A549 (cell line): ENCODE measurements around the gene LRRC45. TPM values are rescaled to one million over a fixed set of nuclear protein-coding genes. Genes with fewer than 3 reads are reported as not detected.
A peak's percentile ranks its signal among the peaks of the same experiment; 100 is the strongest.

Experiments used
- ATAC-seq, 2 experiments: fragments of 200-7000 bp in 1 of 2; fragments of >200 bp in 1 of 2; cut with Nextera tagmentation in 1 of 2; cut with Tn5 transposase in 1 of 2; 3 replicates each; pipeline versions ENCODE4 v1.8.0 to v1.9.1; 2018 to 2020; ENCODE audit warnings: mild to moderate bottlenecking in 1 of 2, moderate library complexity in 1 of 2
- CTCF ChIA-PET: fragments of 300-600 bp; sonication (Branson Sonifier 250); formaldehyde crosslinking; extraction: SDS; loops from one replicate; lab custom pipeline; 2021; ENCODE audit warnings: antibody characterized with exemption, inconsistent platforms; lab: Yijun Ruan, JAX
- POLR2A ChIA-PET: fragments of 350-600 bp; formaldehyde crosslinking; extraction: SDS; loops from one replicate; lab custom pipeline; 2021; ENCODE audit warnings: antibody characterized with exemption, inconsistent platforms; lab: Yijun Ruan, JAX
- DNase-seq, 2 experiments: peaks; one replicate each; pipeline versions ENCODE4 v3.0.0 to v3.0.0-alpha.2; 2011 to 2016; ENCODE audit warnings: low read depth in 1 of 2, low spot score in 1 of 2
- FAIRE-seq: peaks from 2 replicates; lab custom pipeline; 2011; peaks lifted over from hg19 to GRCh38; lab: Jason Lieb, UNC
- H3K27ac ChIP-seq, 2 experiments: fragments of >200 bp; sonication (Bioruptor Twin); formaldehyde crosslinking; 3 replicates each; pipeline ENCODE4 v1.5.1; 2016 to 2017
- H3K4me1 ChIP-seq: fragments of >200 bp; sonication (Bioruptor Twin); formaldehyde crosslinking; 3 replicates; pipeline ENCODE4 v1.6.1; 2016
- H3K4me2 ChIP-seq: fragments of >200 bp; sonication (Bioruptor Twin); formaldehyde crosslinking; 3 replicates; pipeline ENCODE4 v1.6.1; 2016
- H3K4me3 ChIP-seq: fragments of >200 bp; sonication (Bioruptor Twin); formaldehyde crosslinking; 3 replicates; pipeline ENCODE4 v1.5.1; 2016
- H3K9me3 ChIP-seq: fragments of >200 bp; sonication (Bioruptor Twin); formaldehyde crosslinking; 3 replicates; pipeline ENCODE4 v1.6.1; 2016
- FOSB ChIP-seq: fragments of 250-450 bp; sonication (Bioruptor Pico); IDR thresholded peaks from 2 replicates; pipeline ENCODE4 v1.5.0; 2020; ENCODE audit warnings: mild to moderate bottlenecking, moderate library complexity
- GATA3 ChIP-seq: IDR thresholded peaks from 2 replicates; pipeline ENCODE4 v1.6.1; 2012; ENCODE audit warnings: borderline replicate concordance
- HDAC2 ChIP-seq: fragments of 200-600 bp; sonication (generic); IDR thresholded peaks from 2 replicates; pipeline ENCODE4 v1.6.1; 2016
- HOXB13 ChIP-seq: fragments of 250-450 bp; sonication (Bioruptor Pico); IDR thresholded peaks from 2 replicates; pipeline ENCODE4 v1.5.0; 2020; ENCODE audit warnings: low read depth, mild to moderate bottlenecking, moderate library complexity
- JUNB ChIP-seq: fragments of >200 bp; sonication (Bioruptor Twin); formaldehyde crosslinking; IDR thresholded peaks from 2 replicates; pipeline ENCODE4 v1.6.1; 2016
- KDM1A ChIP-seq: fragments of 200-600 bp; sonication (generic); IDR thresholded peaks from 2 replicates; pipeline ENCODE4 v1.6.1; 2016; ENCODE audit warnings: low read depth, mild to moderate bottlenecking
- MYC ChIP-seq: IDR thresholded peaks from 2 replicates; pipeline ENCODE4 v1.6.1; 2012; ENCODE audit warnings: mild to moderate bottlenecking, inconsistent platforms, low read length, improper control_type of control experiment, borderline replicate concordance
- NFE2L2 ChIP-seq: fragments of 150-350 bp; conservative IDR thresholded peaks from 2 replicates; pipeline ENCODE4 v1.6.1; 2014; ENCODE audit warnings: low read length
- POLR2A ChIP-seq: IDR thresholded peaks from 2 replicates; pipeline ENCODE4 v1.6.1; 2012; ENCODE audit warnings: mild to moderate bottlenecking, low read length
- POLR2AphosphoS2 ChIP-seq: conservative IDR thresholded peaks from 2 replicates; pipeline ENCODE4 v1.6.1; 2012; ENCODE audit warnings: low read length, improper control_type of control experiment, inconsistent platforms
- RAD21 ChIP-seq, 2 experiments: fragments of >200 bp in 1 of 2; sonication (Bioruptor Twin) in 1 of 2; formaldehyde crosslinking in 1 of 2; IDR thresholded peaks in 1 of 2; conservative IDR thresholded peaks in 1 of 2; 2 replicates in 1 of 2; 3 replicates in 1 of 2; pipeline ENCODE4 v1.6.1; 2012 to 2018; ENCODE audit warnings: inconsistent platforms in 1 of 2
- RARB ChIP-seq: fragments of 250-450 bp; sonication (Bioruptor Pico); IDR thresholded peaks from 2 replicates; pipeline ENCODE4 v1.8.0; 2021; ENCODE audit warnings: mild to moderate bottlenecking, moderate library complexity
- TFCP2L1 ChIP-seq: fragments of 250-450 bp; sonication (Bioruptor Pico); IDR thresholded peaks from 2 replicates; pipeline ENCODE4 v1.5.0; 2021; ENCODE audit warnings: mild to moderate bottlenecking
- ZC3H11A ChIP-seq: fragments of 450-650 bp; IDR thresholded peaks from 2 replicates; pipeline ENCODE4 v1.6.1; 2014; ENCODE audit warnings: antibody characterized with exemption, mild to moderate bottlenecking
- ZFP36 ChIP-seq: fragments of 450-650 bp; IDR thresholded peaks from 2 replicates; pipeline ENCODE4 v1.6.1; 2014; ENCODE audit warnings: borderline replicate concordance; ENCODE audit not compliant: partially characterized antibody
- ZSCAN20 ChIP-seq: fragments of 250-450 bp; sonication (Bioruptor Pico); IDR thresholded peaks from 2 replicates; pipeline ENCODE4 v1.8.0; 2022; ENCODE audit warnings: mild to moderate bottlenecking, moderate library complexity
- WGBS: methylation state at CpG from one replicate; pipeline ENCODE4 v1.1.6; 2017; ENCODE audit errors: missing lambda C conversion rate; 5-methylcytosine and 5-hydroxymethylcytosine counted together
- polyA plus RNA-seq, 4 experiments: library from polyadenylated mRNA; depleted of rRNA in 3 of 4; stranded (reverse); fragments of >200 nt; fragmentation: RNase III in 1 of 4; extraction: RNeasy Plus Mini Kit Qiagen cat#74134 plus additional on column Dnase treatment in 1 of 4; gene quantifications; 2 replicates in 3 of 4; 3 replicates in 1 of 4; pipeline ENCODE4 v1.2.3, GENCODE V29; 2011 to 2017
- TF ChIP-seq, protein P1 (sequence below): IDR thresholded peaks from 2 replicates; pipeline ENCODE4 v1.6.1; 2012
- TF ChIP-seq, protein P2 (sequence below): fragments of 150-350 bp; IDR thresholded peaks from 2 replicates; pipeline ENCODE4 v1.6.1; 2014; ENCODE audit warnings: low read depth, mild to moderate bottlenecking, low read length
- TF ChIP-seq, protein P3 (sequence below): fragments of 200-600 bp; sonication (generic); IDR thresholded peaks from 2 replicates; pipeline ENCODE4 v1.6.1; 2016; ENCODE audit warnings: antibody characterized with exemption, mild to moderate bottlenecking, moderate library complexity

Gene LRRC45
- polyA plus RNA-seq, 2 of the 4 experiments (the other 2 are of a cell fraction) = 6.4 to 24.5 TPM

DNA sequence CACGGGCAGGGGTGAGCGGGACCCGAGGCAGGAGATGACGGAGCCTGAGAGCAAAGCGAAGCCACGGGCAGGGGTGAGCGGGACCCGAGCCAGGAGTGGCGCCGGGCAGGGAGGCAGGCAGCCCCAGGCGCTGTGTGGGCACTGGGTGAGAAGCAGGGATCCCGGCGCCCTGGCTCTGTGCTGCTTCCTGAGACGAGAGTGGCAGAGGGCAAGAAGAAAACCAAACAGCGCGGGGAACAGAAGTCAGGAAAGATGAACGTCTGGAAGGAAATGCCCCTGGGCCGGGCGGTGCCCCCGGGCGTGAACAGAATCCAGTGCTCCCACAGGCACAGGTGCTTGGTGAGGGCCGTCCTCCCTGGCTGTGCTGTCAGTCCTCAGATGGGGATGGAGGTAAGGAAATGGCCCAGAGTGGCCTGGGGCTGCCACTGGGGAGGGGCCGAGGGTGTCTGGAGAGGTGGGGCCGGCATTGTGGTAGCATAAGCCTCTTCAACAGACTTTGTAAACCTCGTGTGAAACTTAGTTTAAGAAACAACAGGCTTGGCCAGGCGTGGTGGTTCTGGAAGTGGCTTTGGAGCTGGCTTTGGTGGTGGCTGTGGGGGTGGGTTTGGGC is 35.8 kb upstream of the LRRC45 start:
- CTCF ChIA-PET = interaction anchor here (0.7 to 5.1 kb wide), 4 partner anchors 27 to 106 kb away, joined by 3 to 32 read pairs (median 19); partner anchors contain the start of genes CENPX, LRRC45 and NOTUM
- TF ChIP-seq NFE2L2 (no peak), TFCP2L1 (CRISPR knock-in tag) (no peak)
- no peak overlapping the region for H3K27ac ChIP-seq
- POLR2A ChIA-PET = no interaction called here
- ATAC-seq (no peak), DNase-seq (no peak), FAIRE-seq (no peak)
- H3K4me1 ChIP-seq = peaks cover 15% of the 10 kb centered on the region
- 90% methylated on average over 26 of the region's 26 CpGs for WGBS
- H3K4me3 ChIP-seq = no peak overlapping the region
- H3K4me2 ChIP-seq = no peak overlapping the region
- no peaks in the 10 kb centered on the region for H3K9me3 ChIP-seq

DNA sequence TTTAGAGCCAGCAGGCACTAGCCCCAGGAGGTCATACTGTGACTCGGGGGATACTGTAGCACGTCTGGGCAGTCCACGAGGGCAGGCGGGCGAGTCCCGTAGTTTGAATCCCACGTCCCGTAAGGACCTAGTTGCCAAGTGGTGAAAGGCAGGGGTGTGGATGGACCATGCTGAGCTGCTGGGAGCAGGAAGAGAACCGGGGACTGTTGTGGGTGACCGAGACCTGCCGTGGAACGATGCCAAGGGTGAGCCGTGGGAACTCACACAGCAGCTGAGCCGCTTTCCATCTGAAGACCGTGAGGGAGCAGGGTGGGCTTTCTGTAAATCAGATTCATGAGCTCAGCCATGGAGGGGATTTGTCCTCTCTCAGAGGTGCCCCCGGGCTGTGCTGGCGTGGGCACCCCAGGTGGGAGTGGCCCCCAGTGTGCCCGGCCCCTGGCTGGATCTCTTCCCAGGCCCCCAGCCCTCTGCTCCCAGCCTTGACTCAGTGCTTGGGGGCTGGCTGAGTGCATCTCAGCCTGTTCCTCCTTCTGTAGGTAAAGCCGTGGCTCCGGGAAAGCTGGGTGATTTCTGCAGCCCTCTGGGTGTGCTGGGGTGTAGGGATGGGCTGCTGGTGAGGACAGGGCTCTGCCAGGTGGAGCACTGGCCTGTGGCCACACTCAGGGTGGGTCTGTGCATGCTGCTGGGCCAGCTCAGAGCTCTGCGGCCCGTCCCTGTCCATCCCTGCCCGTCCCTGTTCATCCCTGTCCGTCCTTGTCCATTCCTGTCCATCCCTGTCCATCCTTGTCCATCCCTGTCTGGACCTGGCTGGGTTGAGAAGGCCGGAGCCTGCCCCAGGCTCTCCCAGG is 32.0 kb upstream of the LRRC45 start:
- ATAC-seq = peak in 1 of 2 experiments; percentile 12; a peak in 3 of 6 replicates

DNA sequence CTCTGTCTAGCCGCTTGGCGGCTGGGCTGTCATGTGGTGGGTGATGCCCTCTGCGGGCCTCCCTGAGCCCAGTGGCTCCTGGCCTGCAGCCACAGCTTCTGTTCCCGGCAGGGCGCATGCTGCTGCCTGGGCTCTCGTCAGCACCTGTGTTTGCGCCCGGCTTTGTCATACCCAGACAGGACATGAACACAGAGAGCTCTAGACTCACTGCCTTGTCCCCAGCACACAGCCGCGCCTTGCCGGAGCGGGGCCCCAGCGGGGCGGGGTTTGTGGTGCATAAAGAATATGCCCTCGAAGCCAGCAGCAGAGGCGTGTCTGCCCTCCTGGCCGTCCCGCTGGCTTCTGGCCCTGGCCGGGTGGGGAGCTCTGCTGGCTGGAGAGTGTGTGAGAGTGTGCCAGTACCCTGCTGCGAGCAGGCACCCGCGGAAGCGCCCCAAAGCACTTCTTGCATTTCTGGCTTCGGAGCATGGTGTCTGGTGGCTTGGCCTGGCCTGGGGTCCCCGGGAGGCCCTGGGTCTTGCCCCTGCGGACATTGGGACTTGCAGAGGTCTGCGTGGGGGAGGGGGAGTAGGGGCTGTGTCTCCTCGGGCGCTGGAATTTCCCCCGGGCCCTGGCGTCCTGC is 31.3 kb upstream of the LRRC45 start:
- Histone ChIP-seq H3K4me3 (no peak overlapping the region), H3K4me2 (peak overlapping the region; percentile 9; the same call in 1 of the 3 replicates), H3K9me3 (no peaks in the 10 kb centered on the region), H3K27ac (peak overlapping the region in 1 of 2 experiments; percentile 61; a peak in 4 of 6 replicates), H3K4me1 (peaks cover 17% of the 10 kb centered on the region)
- TF ChIP-seq HDAC2 = no peak
- TF ChIP-seq JUNB = no peak
- TF ChIP-seq, protein P1, sequence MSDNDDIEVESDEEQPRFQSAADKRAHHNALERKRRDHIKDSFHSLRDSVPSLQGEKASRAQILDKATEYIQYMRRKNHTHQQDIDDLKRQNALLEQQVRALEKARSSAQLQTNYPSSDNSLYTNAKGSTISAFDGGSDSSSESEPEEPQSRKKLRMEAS = no peak
- no peak for TF ChIP-seq GATA3
- TF ChIP-seq, protein P2, sequence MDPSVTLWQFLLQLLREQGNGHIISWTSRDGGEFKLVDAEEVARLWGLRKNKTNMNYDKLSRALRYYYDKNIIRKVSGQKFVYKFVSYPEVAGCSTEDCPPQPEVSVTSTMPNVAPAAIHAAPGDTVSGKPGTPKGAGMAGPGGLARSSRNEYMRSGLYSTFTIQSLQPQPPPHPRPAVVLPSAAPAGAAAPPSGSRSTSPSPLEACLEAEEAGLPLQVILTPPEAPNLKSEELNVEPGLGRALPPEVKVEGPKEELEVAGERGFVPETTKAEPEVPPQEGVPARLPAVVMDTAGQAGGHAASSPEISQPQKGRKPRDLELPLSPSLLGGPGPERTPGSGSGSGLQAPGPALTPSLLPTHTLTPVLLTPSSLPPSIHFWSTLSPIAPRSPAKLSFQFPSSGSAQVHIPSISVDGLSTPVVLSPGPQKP = no peak
- TF ChIP-seq, protein P3, sequence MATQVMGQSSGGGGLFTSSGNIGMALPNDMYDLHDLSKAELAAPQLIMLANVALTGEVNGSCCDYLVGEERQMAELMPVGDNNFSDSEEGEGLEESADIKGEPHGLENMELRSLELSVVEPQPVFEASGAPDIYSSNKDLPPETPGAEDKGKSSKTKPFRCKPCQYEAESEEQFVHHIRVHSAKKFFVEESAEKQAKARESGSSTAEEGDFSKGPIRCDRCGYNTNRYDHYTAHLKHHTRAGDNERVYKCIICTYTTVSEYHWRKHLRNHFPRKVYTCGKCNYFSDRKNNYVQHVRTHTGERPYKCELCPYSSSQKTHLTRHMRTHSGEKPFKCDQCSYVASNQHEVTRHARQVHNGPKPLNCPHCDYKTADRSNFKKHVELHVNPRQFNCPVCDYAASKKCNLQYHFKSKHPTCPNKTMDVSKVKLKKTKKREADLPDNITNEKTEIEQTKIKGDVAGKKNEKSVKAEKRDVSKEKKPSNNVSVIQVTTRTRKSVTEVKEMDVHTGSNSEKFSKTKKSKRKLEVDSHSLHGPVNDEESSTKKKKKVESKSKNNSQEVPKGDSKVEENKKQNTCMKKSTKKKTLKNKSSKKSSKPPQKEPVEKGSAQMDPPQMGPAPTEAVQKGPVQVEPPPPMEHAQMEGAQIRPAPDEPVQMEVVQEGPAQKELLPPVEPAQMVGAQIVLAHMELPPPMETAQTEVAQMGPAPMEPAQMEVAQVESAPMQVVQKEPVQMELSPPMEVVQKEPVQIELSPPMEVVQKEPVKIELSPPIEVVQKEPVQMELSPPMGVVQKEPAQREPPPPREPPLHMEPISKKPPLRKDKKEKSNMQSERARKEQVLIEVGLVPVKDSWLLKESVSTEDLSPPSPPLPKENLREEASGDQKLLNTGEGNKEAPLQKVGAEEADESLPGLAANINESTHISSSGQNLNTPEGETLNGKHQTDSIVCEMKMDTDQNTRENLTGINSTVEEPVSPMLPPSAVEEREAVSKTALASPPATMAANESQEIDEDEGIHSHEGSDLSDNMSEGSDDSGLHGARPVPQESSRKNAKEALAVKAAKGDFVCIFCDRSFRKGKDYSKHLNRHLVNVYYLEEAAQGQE = no peak
- TF ChIP-seq KDM1A = no peak
- no peak for TF ChIP-seq RAD21 (conservative IDR thresholded peaks at IDR 0.05 in 1 of 2, IDR thresholded peaks at IDR 0.05 in 1 of 2)
- no peak for TF ChIP-seq RARB (CRISPR knock-in tag)
- ChIA-PET POLR2A (no interaction called here), CTCF (interaction anchor here (0.9 to 5.6 kb wide), 9 partner anchors 11 to 46 kb away, joined by 3 to 46 read pairs (median 4); partner anchors contain the start of genes CENPX, DCXR and LRRC45)
- WGBS = 60% methylated on average over 27 of the region's 31 CpGs
- peak in 1 of 2 experiments; percentile 50 for DNase-seq
- peak; percentile 38 to 61 for ATAC-seq
- FAIRE-seq = no peak

More for the DNA sequence above, 32.0 kb upstream of the LRRC45 start:
- H3K4me2 ChIP-seq = peak overlapping the region; percentile 9; the same call in 1 of the 3 replicates
- ChIA-PET CTCF (interaction anchor here (0.8 to 5.6 kb wide), 9 partner anchors 10 to 47 kb away, joined by 3 to 46 read pairs (median 4); partner anchors contain the start of genes CENPX, DCXR and LRRC45), POLR2A (interaction anchor here (0.9 kb wide), 1 partner anchor 13 kb away, joined by 3 read pairs; no protein-coding TSS in a partner anchor)
- H3K27ac ChIP-seq = peak overlapping the region in 1 of 2 experiments; percentile 61; a peak in 4 of 6 replicates
- no peak for DNase-seq
- H3K4me3 ChIP-seq = no peak overlapping the region
- 89% methylated on average over 25 of the region's 25 CpGs for WGBS
- no peak for FAIRE-seq
- H3K4me1 ChIP-seq = peaks cover 17% of the 10 kb centered on the region
- TF ChIP-seq ZC3H11A = no peak
- TF ChIP-seq ZFP36 = no peak
- TF ChIP-seq POLR2A = no peak
- TF ChIP-seq FOSB (CRISPR knock-in tag) = no peak
- TF ChIP-seq HOXB13 = no peak
- no peak for TF ChIP-seq POLR2AphosphoS2
- TF ChIP-seq MYC = no peak
- TF ChIP-seq ZSCAN20 (CRISPR knock-in tag) = no peak
- no peak for TF ChIP-seq JUNB
- no peaks in the 10 kb centered on the region for H3K9me3 ChIP-seq
